ENCODE measurements around the gene SCN11A.

SCN11A gene

GRCh38 chr3:39051649-39052561, at the start of gene SCN11A, which contains the start of gene WDR48:
Gene SCN11A, minus strand, starts transcription at chr3:39051944. Its CDS starts 101,582 bp downstream, at chr3:38950362.
Gene WDR48, plus strand, starts transcription at chr3:39052016. Its CDS starts 10 bp downstream, at chr3:39052026.
- peak within 1 kb of the TSS; percentile 84 for H3K4me3 ChIP-seq (ENCODE audit: low read length)
- DNase-seq (ENCODE audit: low read depth) = peak; percentile 95
- no peak for TF ChIP-seq CTCF (IDR thresholded peaks at IDR 0.05; ENCODE audit: insufficient read depth, low read depth, low read length, missing control alignments)

- DNase-seq (ENCODE audit: low read depth) = peak; percentile 54
- no peak overlapping the region for H3K4me3 ChIP-seq (ENCODE audit: low read length)
- peak; percentile 76 for TF ChIP-seq CTCF (IDR thresholded peaks at IDR 0.05; ENCODE audit: insufficient read depth, low read depth, low read length, missing control alignments)
Measured at GRCh38 chr3:39101022-39101689, 49.4 kb upstream of the SCN11A start.

- H3K4me3 ChIP-seq (ENCODE audit: low read length) = no peak overlapping the region
- no peak for TF ChIP-seq CTCF (IDR thresholded peaks at IDR 0.05; ENCODE audit: insufficient read depth, low read depth, low read length, missing control alignments)
- no peak for DNase-seq (ENCODE audit: low read depth)
Measured at GRCh38 chr3:39100500-39100886, 48.7 kb upstream of the SCN11A start.

GRCh38 chr3:39099738-39100499, 48.2 kb upstream of the SCN11A start:
- DNase-seq (ENCODE audit: low read depth) = no peak
- no peak for TF ChIP-seq CTCF (IDR thresholded peaks at IDR 0.05; ENCODE audit: insufficient read depth, low read depth, low read length, missing control alignments)
- H3K4me3 ChIP-seq (ENCODE audit: low read length) = no peak overlapping the region

GRCh38 chr3:39099242-39099641, 47.5 kb upstream of the SCN11A start:
- no peak for DNase-seq (ENCODE audit: low read depth)
- TF ChIP-seq CTCF (IDR thresholded peaks at IDR 0.05; ENCODE audit: insufficient read depth, low read depth, low read length, missing control alignments) = no peak
- H3K4me3 ChIP-seq (ENCODE audit: low read length) = no peak overlapping the region

DNA sequence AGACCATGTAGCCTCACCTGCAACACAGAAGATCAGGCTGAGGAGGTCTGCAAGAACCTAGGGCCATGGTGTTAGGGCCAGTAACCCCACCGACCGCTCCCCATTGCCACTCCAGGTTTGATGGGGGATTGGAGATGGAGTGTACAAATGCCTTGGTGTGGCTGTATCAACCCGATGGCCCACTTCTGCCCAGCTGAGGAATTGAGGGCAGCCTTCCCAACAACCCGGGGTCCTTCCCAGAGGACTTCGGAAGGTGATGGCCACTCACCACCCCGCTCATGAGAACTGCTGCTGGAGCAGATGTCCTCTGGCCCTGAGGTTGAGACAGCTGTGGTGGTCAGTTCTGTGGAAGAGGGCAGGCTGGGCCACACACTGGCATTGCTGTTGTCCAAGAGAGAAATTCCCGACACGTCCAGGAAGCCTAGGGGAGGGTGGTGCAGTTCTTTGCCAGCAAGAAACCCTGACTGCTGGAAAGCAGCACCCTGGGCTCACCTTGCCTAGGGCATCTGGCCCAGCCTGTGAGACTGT, 46.8 kb upstream of the SCN11A start:
- DNase-seq (ENCODE audit: low read depth) = no peak
- H3K4me3 ChIP-seq (ENCODE audit: low read length) = no peak overlapping the region
- TF ChIP-seq CTCF (IDR thresholded peaks at IDR 0.05; ENCODE audit: insufficient read depth, low read depth, low read length, missing control alignments) = no peak
